ENCODE measurements around the gene EXOC5.

The EXOC5 gene

GRCh38 chr14:57302883-57303282, 34.2 kb upstream of the EXOC5 start:
- H3K27ac ChIP-seq (ENCODE audit: extremely low read depth, low read depth, low read length): no peak overlapping the region
- H3K4me1 ChIP-seq (ENCODE audit: control insufficient read depth, insufficient read depth, low read length): no peaks in the 10 kb centered on the region
- H3K9me3 ChIP-seq (ENCODE audit: control insufficient read depth, insufficient read depth, low read depth, low read length): no peaks in the 10 kb centered on the region
- H3K36me3 ChIP-seq (ENCODE audit: control insufficient read depth in 2 of 2, insufficient read depth in 1 of 2, low read length in 2 of 2): no peaks in the 10 kb centered on the region
- no peak for TF ChIP-seq ZNF629 (tag by site-specific recombination; IDR thresholded peaks at IDR 0.05)
- no peak for TF ChIP-seq ZNF501 (tag by site-specific recombination; IDR thresholded peaks at IDR 0.05)
- no peak for TF ChIP-seq ZSCAN30 (tag by site-specific recombination; IDR thresholded peaks at IDR 0.05)
- no peak for TF ChIP-seq ZNF146 (tag by site-specific recombination; IDR thresholded peaks at IDR 0.05)
- TF ChIP-seq ZFP41 (tag by site-specific recombination; IDR thresholded peaks at IDR 0.05; ENCODE audit: borderline replicate concordance): no peak
- no peak for TF ChIP-seq AEBP2 (tag by site-specific recombination; IDR thresholded peaks at IDR 0.05; ENCODE audit: borderline replicate concordance)
- TF ChIP-seq ZBTB49 (tag by site-specific recombination; IDR thresholded peaks at IDR 0.05; ENCODE audit: low read depth): no peak
- no peak for TF ChIP-seq ZBTB26 (tag by site-specific recombination; optimal IDR thresholded peaks at IDR 0.05)
- TF ChIP-seq ZNF174 (tag by site-specific recombination; IDR thresholded peaks at IDR 0.05): no peak
- TF ChIP-seq ZNF214 (tag by site-specific recombination; IDR thresholded peaks at IDR 0.05; ENCODE audit: borderline replicate concordance): no peak
- TF ChIP-seq TCF7L2 (IDR thresholded peaks at IDR 0.05; ENCODE audit: borderline replicate concordance, low read depth, low read length): no peak
- no peak for TF ChIP-seq ZNF513 (tag by site-specific recombination; IDR thresholded peaks at IDR 0.05)
- H3K4me3 ChIP-seq (ENCODE audit: low read depth, low read length): no peak overlapping the region
- CTCF ChIA-PET: interaction anchor here (1.5 kb wide), 1 partner anchor 14 kb away, joined by 3 read pairs; no protein-coding TSS in a partner anchor
- POLR2A ChIA-PET: no interaction called here

GRCh38 chr14:57299511-57299910, 30.8 kb upstream of the EXOC5 start:
- ChIA-PET CTCF (interaction anchor here (0.6 kb wide), 1 partner anchor 264 kb away, joined by 4 read pairs; no protein-coding TSS in a partner anchor), POLR2A (no interaction called here)
- no peaks in the 10 kb centered on the region for H3K36me3 ChIP-seq (ENCODE audit: control insufficient read depth in 2 of 2, insufficient read depth in 1 of 2, low read length in 2 of 2)
- no peaks in the 10 kb centered on the region for H3K9me3 ChIP-seq (ENCODE audit: control insufficient read depth, insufficient read depth, low read depth, low read length)
- H3K27ac ChIP-seq (ENCODE audit: extremely low read depth, low read depth, low read length): no peak overlapping the region
- no peak for TF ChIP-seq EGR2 (tag by site-specific recombination; IDR thresholded peaks at IDR 0.05; ENCODE audit: low read depth)
- TF ChIP-seq ZNF398 (tag by site-specific recombination; IDR thresholded peaks at IDR 0.05): no peak
- TF ChIP-seq ZNF596 (tag by site-specific recombination; IDR thresholded peaks at IDR 0.05): no peak
- H3K4me3 ChIP-seq (ENCODE audit: low read depth, low read length): no peak overlapping the region
- H3K4me1 ChIP-seq (ENCODE audit: control insufficient read depth, insufficient read depth, low read length): no peaks in the 10 kb centered on the region

Data from HEK293 (cell line).